ENCODE data around the gene APOL4.
A peak's percentile ranks its signal among the peaks of the same experiment; 100 is the strongest.
"Not testable (repeated sequence)": the region's sequence is repeated elsewhere in the genome, so short reads cannot be mapped to it uniquely, and the experiment has no call there.

APOL4 gene, protein sequence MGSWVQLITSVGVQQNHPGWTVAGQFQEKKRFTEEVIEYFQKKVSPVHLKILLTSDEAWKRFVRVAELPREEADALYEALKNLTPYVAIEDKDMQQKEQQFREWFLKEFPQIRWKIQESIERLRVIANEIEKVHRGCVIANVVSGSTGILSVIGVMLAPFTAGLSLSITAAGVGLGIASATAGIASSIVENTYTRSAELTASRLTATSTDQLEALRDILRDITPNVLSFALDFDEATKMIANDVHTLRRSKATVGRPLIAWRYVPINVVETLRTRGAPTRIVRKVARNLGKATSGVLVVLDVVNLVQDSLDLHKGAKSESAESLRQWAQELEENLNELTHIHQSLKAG

DNA sequence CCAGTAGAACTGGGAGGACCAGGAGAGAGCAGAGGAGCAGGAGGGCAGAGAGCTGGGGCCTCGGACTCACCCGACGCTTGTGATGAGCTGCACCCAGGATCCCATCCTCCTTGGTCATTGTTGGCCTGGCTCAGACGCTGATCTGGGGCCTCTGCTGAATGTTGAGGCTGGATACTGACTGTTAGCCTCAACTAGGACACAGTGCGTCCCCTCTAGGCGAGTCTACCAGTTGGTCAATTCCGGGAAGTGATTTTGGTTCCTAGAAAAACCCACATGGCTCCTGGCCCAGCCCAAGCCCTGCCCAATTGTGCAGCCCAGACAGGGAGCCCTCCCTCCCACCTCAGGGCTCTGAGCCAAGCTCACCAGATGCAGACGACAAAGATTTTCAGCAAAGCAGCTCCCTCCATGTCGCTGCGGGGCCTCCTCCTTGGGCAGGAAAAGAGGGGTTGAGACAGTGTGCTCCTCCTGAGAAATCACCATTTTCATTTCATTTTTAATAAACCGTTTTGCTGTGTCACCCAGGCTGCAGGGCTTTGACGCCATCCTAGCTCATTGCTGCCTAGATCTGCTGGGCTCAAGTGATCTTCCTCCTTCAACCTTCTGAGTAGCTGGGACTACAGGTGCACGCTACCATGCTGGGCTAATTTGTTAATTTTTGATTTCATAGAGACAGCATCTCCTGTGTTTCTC, at the start of gene APOL4:
APOL4 (minus strand) TSS at position 180 of the 690 bp plus-strand sequence; CDS start at position 105, 75 bp downstream.
- peak; percentile 15 for DNase-seq

DNA sequence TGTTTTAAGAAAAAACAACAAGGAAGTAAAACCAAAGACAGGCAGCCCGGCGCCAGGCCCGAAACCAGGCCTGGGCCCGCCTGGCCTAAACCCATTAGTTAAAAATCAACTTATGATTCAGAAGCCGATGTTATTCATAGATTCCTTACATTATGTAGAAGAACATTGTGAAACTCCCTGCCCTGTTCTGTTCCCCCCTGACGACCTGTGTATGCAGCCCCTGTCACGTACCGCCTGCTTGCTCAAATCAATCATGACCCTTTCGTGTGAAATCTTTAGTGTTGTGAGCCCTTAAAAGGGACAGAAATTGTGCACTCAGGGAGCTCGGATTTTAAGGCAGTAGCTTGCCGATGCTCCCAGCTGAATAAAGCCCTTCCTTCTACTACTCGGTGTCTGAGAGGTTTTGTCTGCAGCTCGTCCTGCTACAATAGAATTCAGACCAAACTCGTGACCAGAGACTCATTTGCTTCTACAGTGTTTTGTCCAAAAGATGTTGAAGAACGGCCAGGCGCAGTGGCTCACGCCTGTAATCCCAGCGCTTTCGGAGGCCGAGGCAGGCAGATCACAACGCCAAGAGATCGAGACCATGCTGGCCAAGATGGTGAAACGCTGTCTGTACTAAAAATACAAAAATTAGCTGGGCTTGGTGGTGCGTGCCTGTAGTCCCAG, 48.8 kb upstream of the APOL4 start:
- not testable (repeated sequence) for DNase-seq

DNA sequence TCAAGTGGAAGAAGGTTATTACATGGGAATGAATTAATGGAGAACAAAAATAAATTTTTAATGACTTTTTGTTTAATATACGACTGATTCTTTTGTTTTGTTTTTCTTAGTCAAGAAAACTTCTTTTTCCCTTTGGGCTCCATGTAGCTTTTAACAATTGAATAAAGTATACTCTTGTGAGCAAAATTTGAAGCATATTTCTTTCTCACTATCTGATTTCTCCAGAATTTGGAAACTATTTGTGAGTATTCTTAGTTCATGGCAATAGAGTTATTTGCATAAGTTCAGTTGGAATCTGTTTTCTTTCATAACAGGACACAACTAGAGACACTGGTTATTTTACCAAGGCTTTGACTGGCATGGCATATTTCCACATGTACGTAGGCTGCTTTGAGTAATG, 47.6 kb upstream of the APOL4 start:
- DNase-seq = no peak

DNA sequence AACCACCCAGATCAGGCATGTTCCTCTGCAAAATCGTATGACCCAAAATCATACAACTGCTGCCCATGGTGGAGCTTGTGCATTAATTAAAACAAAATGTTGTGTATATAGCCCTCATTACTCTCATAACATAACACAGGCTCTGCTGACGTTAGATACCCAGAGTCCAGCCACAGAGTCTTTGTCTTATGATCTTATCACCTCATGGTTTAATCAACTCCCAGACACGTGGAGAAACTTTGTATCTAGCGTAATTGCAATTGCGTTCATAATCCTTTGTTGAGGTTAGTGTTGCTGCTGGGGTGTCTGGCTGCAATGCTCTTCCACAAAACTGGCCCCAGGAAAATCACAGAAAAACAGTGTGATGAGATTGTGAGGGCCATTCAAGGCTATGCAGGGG, 46.3 kb upstream of the APOL4 start:
- DNase-seq = no peak

DNA sequence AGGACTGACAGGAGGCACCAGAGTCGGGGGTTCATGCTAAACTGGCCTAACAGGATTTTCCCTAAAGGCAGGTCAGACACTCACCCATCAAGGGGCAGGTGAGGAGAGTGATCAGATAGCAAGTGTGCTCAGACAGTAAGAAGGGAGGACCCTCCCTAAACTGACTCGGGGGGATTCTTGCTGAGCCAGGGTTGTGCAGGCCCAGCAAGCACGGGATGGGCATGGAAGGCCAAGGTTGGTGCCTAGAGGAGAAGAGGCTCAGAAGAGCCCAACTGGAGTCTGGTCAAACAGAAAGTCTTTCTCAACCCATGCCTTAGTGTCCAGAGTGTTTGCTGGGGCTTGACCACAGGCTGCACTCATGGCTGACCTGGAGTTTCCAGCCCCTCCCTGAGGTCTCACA, 45.1 kb upstream of the APOL4 start:
- DNase-seq = no peak

GRCh38 chr22:36245805-36246356, 44.3 kb upstream of the APOL4 start:
- no peak for DNase-seq

DNA sequence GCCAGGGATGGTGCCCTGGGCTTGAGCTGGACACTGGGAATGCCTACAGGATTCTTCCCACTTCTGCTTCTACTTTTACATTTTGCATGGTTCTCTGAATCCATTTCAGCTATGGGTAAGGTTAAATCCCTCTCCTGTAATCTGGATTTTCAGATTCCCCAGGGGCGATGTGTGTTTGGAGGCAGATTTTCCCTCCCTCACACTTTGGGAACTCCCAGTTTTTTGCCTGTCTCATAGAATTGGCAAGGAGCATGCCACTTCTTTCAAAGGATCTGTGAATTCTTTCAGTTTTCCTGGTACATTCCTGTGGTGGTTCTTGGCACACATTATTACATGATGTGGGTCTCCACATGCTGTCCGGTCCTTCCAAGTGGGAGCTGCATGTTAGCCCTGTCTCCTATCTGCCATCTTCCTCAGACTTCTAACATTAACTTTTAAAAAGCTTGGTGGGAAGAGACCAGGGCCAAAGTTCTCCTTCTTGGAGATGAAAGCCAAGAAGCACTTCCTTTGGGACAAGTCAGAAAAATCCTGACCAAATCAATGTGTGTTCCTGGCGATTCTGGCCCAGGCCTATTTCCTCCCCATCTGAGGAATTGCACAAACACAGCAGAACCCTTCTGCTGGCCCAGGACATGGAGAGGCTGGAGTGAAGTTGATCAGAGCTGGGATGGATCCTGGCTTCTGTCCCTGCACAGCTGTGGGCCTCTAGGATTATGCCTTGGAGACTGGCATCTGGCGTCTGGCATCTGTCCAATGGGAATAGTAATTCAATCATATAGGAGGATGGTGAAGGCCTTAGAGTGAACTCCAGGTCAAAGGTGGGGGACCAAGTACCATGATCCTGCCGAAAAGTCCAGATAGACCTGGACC, 43.1 kb upstream of the APOL4 start:
- no peak for DNase-seq

- no peak for DNase-seq
These were observed 42.4 kb upstream of the APOL4 start for GRCh38 chr22:36243986-36244385.

DNA sequence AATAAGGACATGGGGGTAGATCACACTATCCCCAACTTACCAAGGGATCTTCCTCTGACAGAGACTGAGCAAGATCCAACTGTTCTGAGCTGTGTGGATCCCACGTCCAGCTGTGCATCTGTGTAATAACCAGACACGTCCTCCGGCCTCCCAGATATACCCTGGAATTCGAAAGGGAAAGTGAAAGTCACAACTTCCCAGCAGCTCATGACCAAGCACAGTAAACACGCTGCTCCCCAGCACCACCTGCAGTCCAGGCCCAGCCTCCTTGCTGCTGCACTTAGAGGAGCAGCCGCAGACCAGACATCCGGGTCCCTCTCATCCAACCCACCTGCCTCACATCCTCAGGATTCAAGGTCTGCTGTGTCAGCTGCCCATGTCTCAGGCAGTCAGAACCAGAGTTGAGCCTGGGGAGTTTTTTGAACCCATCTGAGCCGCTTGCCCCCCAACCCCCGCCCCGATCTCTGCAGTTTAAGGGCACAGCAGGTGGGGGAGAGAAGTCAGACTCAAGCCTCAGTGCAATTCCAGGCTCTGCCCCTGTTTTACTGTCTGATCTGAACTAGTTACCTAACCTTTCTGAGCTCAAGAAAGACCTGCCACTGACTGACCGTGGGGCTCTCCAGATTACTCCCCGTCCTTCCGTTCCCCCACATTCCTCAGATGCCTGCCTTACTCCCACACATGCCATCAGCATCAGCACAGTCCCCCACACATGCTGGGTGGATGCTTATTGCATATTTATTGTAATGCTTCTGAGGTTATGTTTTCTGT, 38.0 kb upstream of the APOL4 start, which contains the start of gene APOL2:
APOL2 (minus strand) TSS at position 127 of the 771 bp plus-strand sequence. CDS start 6,365 bp downstream, outside the sequence.
- peak; percentile 80 for DNase-seq

GRCh38 chr22:36239150-36239400, 37.5 kb upstream of the APOL4 start:
- DNase-seq = no peak

GRCh38 chr22:36238373-36239149, 37.0 kb upstream of the APOL4 start:
- DNase-seq = no peak

GRCh38 chr22:36237462-36238372, 36.1 kb upstream of the APOL4 start:
- DNase-seq = no peak

DNA sequence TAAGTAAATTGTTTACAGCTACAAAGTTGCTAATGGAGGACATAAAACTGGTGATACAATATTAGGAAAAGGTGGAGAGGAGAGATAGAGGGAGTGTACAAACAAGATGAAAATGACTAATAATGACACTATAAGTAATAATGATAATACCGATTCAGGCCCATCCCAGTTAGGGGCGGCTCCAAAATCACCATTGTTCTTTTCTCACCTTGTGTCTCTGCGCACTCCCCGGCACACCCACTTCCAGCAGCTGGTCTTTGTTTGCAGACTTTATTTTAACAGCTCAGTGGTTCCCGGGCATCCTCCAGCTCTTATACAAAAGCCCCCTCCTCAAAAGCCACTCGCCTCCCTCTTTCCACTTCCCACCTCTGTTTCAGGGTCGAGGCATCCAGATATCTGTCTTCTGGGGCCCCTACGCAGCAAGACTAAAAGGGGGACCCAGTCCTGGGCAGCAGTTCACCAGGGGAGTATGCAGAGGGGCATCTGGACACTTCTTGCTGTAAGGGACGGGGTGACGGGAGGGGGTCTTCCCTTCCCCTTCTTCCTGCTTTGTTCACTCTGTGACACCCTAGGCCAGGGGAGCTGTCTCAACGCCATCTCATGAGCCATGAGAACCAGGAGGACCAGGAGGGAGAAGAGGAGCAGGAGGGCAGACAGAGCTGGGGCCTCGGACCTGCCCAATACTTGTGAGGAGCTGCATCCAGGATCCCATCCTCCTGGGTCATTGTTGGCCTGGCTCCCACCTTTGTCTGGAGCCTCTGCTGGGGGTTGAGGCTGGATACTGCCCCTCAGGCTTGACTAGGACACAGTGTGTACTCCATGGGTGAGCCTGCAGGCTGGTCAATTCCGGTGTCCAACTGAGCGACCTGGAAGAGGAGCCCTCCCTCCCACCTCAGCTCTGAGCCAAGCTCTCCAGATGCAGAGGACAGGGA, 35.0 kb upstream of the APOL4 start:
- no peak for DNase-seq

- DNase-seq = no peak
These were observed 34.0 kb upstream of the APOL4 start for GRCh38 chr22:36235585-36235984.

DNA sequence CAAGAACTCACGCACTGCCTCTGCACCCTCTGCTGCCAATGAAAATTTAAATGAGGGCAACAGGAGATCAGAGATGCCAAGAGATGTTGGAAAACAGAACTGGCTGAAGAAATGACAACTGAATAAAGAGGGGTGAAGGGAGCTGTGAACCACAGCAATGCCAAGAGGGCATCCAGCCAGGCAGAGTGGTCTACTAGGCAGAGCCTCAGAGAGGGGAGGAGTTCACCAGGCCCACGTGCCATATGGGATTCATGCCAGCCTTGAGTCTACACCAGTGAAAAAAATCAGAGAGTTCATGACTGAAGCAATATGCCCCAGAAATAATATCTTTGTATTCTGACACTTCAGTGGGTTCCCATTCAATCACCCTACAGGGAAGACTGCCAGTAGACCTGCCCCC, 33.3 kb upstream of the APOL4 start:
- DNase-seq = no peak

DNA sequence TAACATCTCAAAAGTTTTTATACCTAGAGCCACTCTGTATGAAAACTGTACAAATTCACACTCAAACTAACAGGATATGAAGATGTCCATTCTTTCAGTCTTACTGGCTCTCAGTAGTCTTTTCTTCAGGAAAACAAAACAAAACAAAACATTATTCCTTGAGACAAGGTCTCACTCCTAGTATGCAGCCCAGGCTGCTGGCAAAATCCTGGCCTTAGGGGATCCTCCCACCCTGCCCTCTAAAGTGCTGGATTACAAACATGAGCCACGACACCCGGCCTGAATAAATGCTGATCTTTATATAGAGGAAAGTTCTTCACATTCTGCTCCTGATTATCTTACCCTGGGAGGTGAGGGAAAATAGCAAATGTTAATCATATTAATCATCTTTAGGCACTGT, 32.6 kb upstream of the APOL4 start:
- no peak for DNase-seq

GRCh38 chr22:36233796-36234195, 32.2 kb upstream of the APOL4 start:
- no peak for DNase-seq

DNA sequence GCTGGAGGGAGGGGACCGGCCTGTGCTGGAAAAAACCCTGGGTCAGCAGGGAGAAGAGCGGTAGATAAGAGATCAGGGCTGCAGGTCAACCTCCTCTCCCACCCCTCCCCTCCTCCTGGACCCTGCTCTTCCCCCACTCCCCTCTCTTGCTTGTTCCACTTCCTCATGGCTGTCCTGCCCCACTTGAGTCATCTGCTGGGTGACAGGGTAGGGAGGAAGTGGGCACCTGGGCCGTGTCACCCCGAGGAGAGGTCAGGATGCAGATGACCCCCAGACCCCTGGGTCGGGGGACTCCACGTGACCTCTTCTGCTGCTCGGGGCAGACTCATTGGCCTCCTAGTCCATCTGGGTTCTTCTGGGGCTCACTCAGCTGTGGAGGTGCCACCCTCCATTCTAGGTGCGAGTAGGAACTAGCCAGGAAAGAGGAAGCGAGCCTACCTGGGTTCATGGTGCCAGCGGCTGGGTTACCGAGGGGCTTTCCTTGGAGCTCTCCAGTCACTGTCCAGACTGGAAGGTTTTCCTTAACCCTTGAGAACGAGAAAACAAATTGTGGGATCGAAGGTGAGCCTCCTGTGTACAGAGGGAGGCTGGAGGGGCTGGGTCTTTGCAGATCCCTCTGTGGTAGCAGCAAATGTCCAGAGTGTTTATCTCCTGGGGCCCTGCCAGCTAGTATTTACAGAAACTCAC, 31.2 kb upstream of the APOL4 start:
- DNase-seq = no peak
